ENCODE measurements around the gene MTERF2. TPM values are rescaled to one million over a fixed set of nuclear protein-coding genes. Genes with fewer than 3 reads are reported as not detected.

Gene MTERF2
- total and polyA plus RNA-seq, 2 of the 13 experiments (the other 11 are each of a cell fraction or from before 2014, with no cell fraction given): 8.0 to 11.6 TPM

DNA sequence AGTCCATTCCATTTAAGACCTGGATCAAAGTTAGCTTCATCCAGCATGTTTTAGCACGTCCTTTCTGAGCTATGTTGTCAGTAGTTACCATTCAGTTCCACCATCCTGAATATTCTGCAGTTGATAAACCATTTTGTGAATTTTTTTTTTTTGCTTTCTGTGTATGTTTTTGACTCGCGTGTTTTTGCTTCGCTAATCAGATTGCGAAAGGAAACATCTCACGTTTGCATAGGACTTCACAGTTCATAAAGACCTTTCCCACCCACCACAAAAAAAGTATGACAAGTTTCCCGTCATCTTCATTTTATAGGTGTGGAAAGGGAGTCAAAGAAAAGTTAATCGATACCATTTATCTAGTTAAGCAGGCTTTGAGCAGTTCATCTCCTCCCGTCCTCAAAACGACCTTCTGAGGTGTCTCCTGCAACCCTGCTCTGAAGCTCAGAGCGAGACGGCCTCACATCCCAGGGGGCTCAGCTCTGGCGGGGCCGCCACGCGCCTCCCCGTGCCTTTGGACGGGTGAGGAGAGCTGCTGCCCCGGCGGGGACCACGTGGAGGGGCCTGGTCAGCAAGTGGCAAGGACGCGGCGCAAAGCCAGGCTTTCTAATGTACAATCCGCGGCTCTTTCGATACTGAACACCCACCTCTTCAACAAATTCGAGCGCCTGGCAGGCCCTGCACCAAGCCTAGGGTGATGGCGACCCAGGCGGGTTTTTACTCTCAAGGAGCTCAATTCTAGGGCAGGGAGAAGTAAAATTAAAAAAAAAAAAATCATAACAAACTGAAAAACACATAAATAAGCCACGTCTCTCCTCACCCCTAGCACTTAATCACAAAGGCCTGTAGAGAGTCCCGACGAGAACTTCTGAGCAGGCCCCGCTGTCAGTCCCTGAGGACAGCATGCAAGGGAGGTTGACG lies 32.2 kb downstream of the MTERF2 start (continued):
- no peak for TF ChIP-seq ZHX1 (CRISPR knock-in tag; IDR thresholded peaks at IDR 0.05; ENCODE audit: low read depth)
- peak; percentile 82 for TF ChIP-seq ZBTB33 (CRISPR knock-in tag; IDR thresholded peaks at IDR 0.05)
- no peak for TF ChIP-seq MAFG (CRISPR knock-in tag; IDR thresholded peaks at IDR 0.05)
- no peak for TF ChIP-seq ZNF451 (CRISPR knock-in tag; IDR thresholded peaks at IDR 0.05)
- no peak for TF ChIP-seq NCOA2 (CRISPR knock-in tag; IDR thresholded peaks at IDR 0.05)
- TF ChIP-seq, protein P1, sequence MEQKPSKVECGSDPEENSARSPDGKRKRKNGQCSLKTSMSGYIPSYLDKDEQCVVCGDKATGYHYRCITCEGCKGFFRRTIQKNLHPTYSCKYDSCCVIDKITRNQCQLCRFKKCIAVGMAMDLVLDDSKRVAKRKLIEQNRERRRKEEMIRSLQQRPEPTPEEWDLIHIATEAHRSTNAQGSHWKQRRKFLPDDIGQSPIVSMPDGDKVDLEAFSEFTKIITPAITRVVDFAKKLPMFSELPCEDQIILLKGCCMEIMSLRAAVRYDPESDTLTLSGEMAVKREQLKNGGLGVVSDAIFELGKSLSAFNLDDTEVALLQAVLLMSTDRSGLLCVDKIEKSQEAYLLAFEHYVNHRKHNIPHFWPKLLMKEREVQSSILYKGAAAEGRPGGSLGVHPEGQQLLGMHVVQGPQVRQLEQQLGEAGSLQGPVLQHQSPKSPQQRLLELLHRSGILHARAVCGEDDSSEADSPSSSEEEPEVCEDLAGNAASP (CRISPR knock-in tag; IDR thresholded peaks at IDR 0.05; ENCODE audit: borderline replicate concordance): no peak
- no peak for TF ChIP-seq ARID5B (CRISPR knock-in tag; IDR thresholded peaks at IDR 0.05)
- TF ChIP-seq PCBP1 (IDR thresholded peaks at IDR 0.05; ENCODE audit: borderline replicate concordance, low read depth, low read length): no peak
- TF ChIP-seq ZKSCAN1 (IDR thresholded peaks at IDR 0.05; ENCODE audit: low read length): no peak
- TF ChIP-seq SP5 (CRISPR knock-in tag; IDR thresholded peaks at IDR 0.05; ENCODE audit: borderline replicate concordance, low read depth): no peak
- 0 out of 2 replicates have a peak, but pooled peaks have one; percentile 38 for TF ChIP-seq ZNF562 (CRISPR knock-in tag; IDR thresholded peaks at IDR 0.05; ENCODE audit: borderline replicate concordance)
- no peak for TF ChIP-seq ZNF326 (CRISPR knock-in tag; IDR thresholded peaks at IDR 0.05; ENCODE audit: borderline replicate concordance)
- TF ChIP-seq ZNF335 (CRISPR knock-in tag; IDR thresholded peaks at IDR 0.05): no peak
- no peak for TF ChIP-seq SMARCE1 (IDR thresholded peaks at IDR 0.05; ENCODE audit: borderline replicate concordance)
- no peak for TF ChIP-seq TBX2 (CRISPR knock-in tag; IDR thresholded peaks at IDR 0.05; ENCODE audit: borderline replicate concordance)
- TF ChIP-seq ZNF180 (CRISPR knock-in tag; IDR thresholded peaks at IDR 0.05; ENCODE audit: borderline replicate concordance, low read depth): no peak
- TF ChIP-seq EED (CRISPR knock-in tag; IDR thresholded peaks at IDR 0.05): no peak
- TF ChIP-seq ZNF891 (CRISPR knock-in tag; IDR thresholded peaks at IDR 0.05): no peak
- TF ChIP-seq KLF11 (CRISPR knock-in tag; IDR thresholded peaks at IDR 0.05): 0 out of 2 replicates have a peak, but pooled peaks have one; percentile 38
- no peak for TF ChIP-seq ZNF260 (CRISPR knock-in tag; IDR thresholded peaks at IDR 0.05; ENCODE audit: borderline replicate concordance, low read depth)
